RWPE2 (cell line): ENCODE results near the gene NFILZ.

ENCODE experiments used
- ATAC-seq: fragments of 200-7000 bp; cut with Tn5 transposase; 3 replicates; pipeline ENCODE4 v1.9.1; 2021; ENCODE audit warnings: low read depth
- DNase-seq: peaks from one replicate; pipeline ENCODE4 v3.0.0-alpha.2; 2020; ENCODE audit warnings: low spot score
- H3K27ac ChIP-seq: fragments of 450-650 bp; 2 replicates; pipeline ENCODE4 v1.5.1; 2017; ENCODE audit warnings: mild to moderate bottlenecking; ENCODE audit not compliant: poor library complexity, severe bottlenecking
- H3K27me3 ChIP-seq: fragments of 250-450 bp; sonication (Bioruptor Pico); 2 replicates; pipeline ENCODE4 v1.5.1; 2021; ENCODE audit warnings: mild to moderate bottlenecking, moderate library complexity; ENCODE audit not compliant: insufficient read depth, poor library complexity, severe bottlenecking
- H3K36me3 ChIP-seq: fragments of 250-450 bp; sonication (Bioruptor Pico); 2 replicates; pipeline ENCODE4 v1.5.1; 2020; ENCODE audit warnings: low read depth, mild to moderate bottlenecking, moderate library complexity
- H3K4me1 ChIP-seq: fragments of 250-450 bp; sonication (Bioruptor Pico); 2 replicates; pipeline ENCODE4 v1.5.1; 2021; ENCODE audit warnings: mild to moderate bottlenecking, moderate library complexity; ENCODE audit not compliant: insufficient read depth, poor library complexity, severe bottlenecking
- H3K4me3 ChIP-seq: fragments of 250-450 bp; sonication (Bioruptor Pico); 2 replicates; pipeline ENCODE4 v1.5.1; 2021; ENCODE audit warnings: mild to moderate bottlenecking, moderate library complexity; ENCODE audit not compliant: severe bottlenecking
- H3K9me3 ChIP-seq: fragments of 250-450 bp; sonication (Bioruptor Pico); 2 replicates; pipeline ENCODE4 v1.5.1; 2021; ENCODE audit warnings: mild to moderate bottlenecking, moderate library complexity; ENCODE audit not compliant: severe bottlenecking
- CTCF ChIP-seq: fragments of 450-650 bp; IDR thresholded peaks from one replicate; pipeline ENCODE4 v1.5.1; 2017; ENCODE audit warnings: mild to moderate bottlenecking, moderate library complexity; ENCODE audit not compliant: poor library complexity, severe bottlenecking

Gene NFILZ

GRCh38 chr19:8600064-8600463 lies 30.4 kb upstream of the NFILZ start:
- no peak for ATAC-seq
- H3K4me3 ChIP-seq = no peak overlapping the region
- TF ChIP-seq CTCF = no peak
- H3K36me3 ChIP-seq = no peaks in the 10 kb centered on the region
- no peaks in the 10 kb centered on the region for H3K4me1 ChIP-seq
- no peak for DNase-seq
- no peaks in the 10 kb centered on the region for H3K27me3 ChIP-seq
- H3K9me3 ChIP-seq = peaks cover 3% of the 10 kb centered on the region
- H3K27ac ChIP-seq = no peak overlapping the region

GRCh38 chr19:8600816-8601215 lies 29.6 kb upstream of the NFILZ start:
- no peak overlapping the region for H3K4me3 ChIP-seq
- H3K27ac ChIP-seq = no peak overlapping the region
- no peaks in the 10 kb centered on the region for H3K36me3 ChIP-seq
- no peaks in the 10 kb centered on the region for H3K27me3 ChIP-seq
- ATAC-seq = no peak
- no peak for DNase-seq
- no peak for TF ChIP-seq CTCF
- peaks cover 3% of the 10 kb centered on the region for H3K9me3 ChIP-seq
- no peaks in the 10 kb centered on the region for H3K4me1 ChIP-seq

- no peaks in the 10 kb centered on the region for H3K27me3 ChIP-seq
- H3K4me3 ChIP-seq = no peak overlapping the region
- TF ChIP-seq CTCF = no peak
- DNase-seq (no peak), ATAC-seq (no peak)
- H3K36me3 ChIP-seq = no peaks in the 10 kb centered on the region
- H3K9me3 ChIP-seq = peaks cover 3% of the 10 kb centered on the region
- H3K4me1 ChIP-seq = no peaks in the 10 kb centered on the region
- no peak overlapping the region for H3K27ac ChIP-seq
These were observed 28.6 kb upstream of the NFILZ start for GRCh38 chr19:8601796-8602195.

- ATAC-seq (no peak), DNase-seq (no peak)
- Histone ChIP-seq H3K36me3 (no peaks in the 10 kb centered on the region), H3K4me1 (no peaks in the 10 kb centered on the region), H3K27ac (no peak overlapping the region), H3K27me3 (peaks cover 5% of the 10 kb centered on the region), H3K9me3 (peaks cover 3% of the 10 kb centered on the region), H3K4me3 (no peak overlapping the region)
- TF ChIP-seq CTCF = no peak
These were observed 24.9 kb upstream of the NFILZ start for GRCh38 chr19:8605514-8605913.

- H3K27ac ChIP-seq = no peak overlapping the region
- no peak overlapping the region for H3K4me3 ChIP-seq
- TF ChIP-seq CTCF = no peak
- peaks cover 5% of the 10 kb centered on the region for H3K27me3 ChIP-seq
- H3K9me3 ChIP-seq = peaks cover 3% of the 10 kb centered on the region
- no peaks in the 10 kb centered on the region for H3K36me3 ChIP-seq
- no peak for ATAC-seq
- DNase-seq = no peak
- H3K4me1 ChIP-seq = no peaks in the 10 kb centered on the region
These were observed 23.0 kb upstream of the NFILZ start for GRCh38 chr19:8607386-8607785.
